SH-SY5Y (cell line): ENCODE data around the gene NXPH4.

Experiments
- GATA2 ChIP-seq: IDR thresholded peaks from 2 replicates; pipeline ENCODE4 v1.6.1; 2011; ENCODE audit warnings: mild to moderate bottlenecking, low read depth, low read length
- GATA3 ChIP-seq: IDR thresholded peaks from 2 replicates; pipeline ENCODE4 v1.6.1; 2011; ENCODE audit warnings: low read depth, mild to moderate bottlenecking, low read length, moderate library complexity

NXPH4 gene

GRCh38 chr12:57260366-57260765 is 43.8 kb downstream of the NXPH4 start:
- no peak for TF ChIP-seq GATA2
- TF ChIP-seq GATA3: no peak

GRCh38 chr12:57261428-57261865 is 44.9 kb downstream of the NXPH4 start:
- TF ChIP-seq GATA2 (no peak), GATA3 (no peak)

GRCh38 chr12:57262126-57262822 is 45.7 kb downstream of the NXPH4 start:
- no peak for TF ChIP-seq GATA2
- no peak for TF ChIP-seq GATA3

- no peak for TF ChIP-seq GATA2
- TF ChIP-seq GATA3: no peak
These were observed 46.5 kb downstream of the NXPH4 start for GRCh38 chr12:57263096-57263495.

GRCh38 chr12:57266681-57267080 is 50.1 kb downstream of the NXPH4 start:
- TF ChIP-seq GATA2: no peak
- no peak for TF ChIP-seq GATA3

- no peak for TF ChIP-seq GATA2
- TF ChIP-seq GATA3: no peak
These were observed 51.7 kb downstream of the NXPH4 start for GRCh38 chr12:57268264-57268663.

GRCh38 chr12:57270966-57271470 is 54.4 kb downstream of the NXPH4 start:
- TF ChIP-seq GATA3: no peak
- no peak for TF ChIP-seq GATA2

GRCh38 chr12:57272337-57273151 is 56.0 kb downstream of the NXPH4 start:
- TF ChIP-seq GATA3: no peak
- TF ChIP-seq GATA2: peak; percentile 25; the same call in 1 of the 2 replicates

GRCh38 chr12:57273516-57273915 is 56.9 kb downstream of the NXPH4 start:
- no peak for TF ChIP-seq GATA2
- TF ChIP-seq GATA3: no peak
